ENCODE measurements around the gene SMIM24.
"Not testable (repeated sequence)": the region's sequence is repeated elsewhere in the genome, so short reads cannot be mapped to it uniquely, and the experiment has no call there.

Gene SMIM24

GRCh38 chr19:3433805-3434540, 46.4 kb downstream of the SMIM24 start:
- DNase-seq (ENCODE audit: low read depth) = no peak

GRCh38 chr19:3433313-3433712, 47.0 kb downstream of the SMIM24 start:
- DNase-seq (ENCODE audit: low read depth) = no peak

DNA sequence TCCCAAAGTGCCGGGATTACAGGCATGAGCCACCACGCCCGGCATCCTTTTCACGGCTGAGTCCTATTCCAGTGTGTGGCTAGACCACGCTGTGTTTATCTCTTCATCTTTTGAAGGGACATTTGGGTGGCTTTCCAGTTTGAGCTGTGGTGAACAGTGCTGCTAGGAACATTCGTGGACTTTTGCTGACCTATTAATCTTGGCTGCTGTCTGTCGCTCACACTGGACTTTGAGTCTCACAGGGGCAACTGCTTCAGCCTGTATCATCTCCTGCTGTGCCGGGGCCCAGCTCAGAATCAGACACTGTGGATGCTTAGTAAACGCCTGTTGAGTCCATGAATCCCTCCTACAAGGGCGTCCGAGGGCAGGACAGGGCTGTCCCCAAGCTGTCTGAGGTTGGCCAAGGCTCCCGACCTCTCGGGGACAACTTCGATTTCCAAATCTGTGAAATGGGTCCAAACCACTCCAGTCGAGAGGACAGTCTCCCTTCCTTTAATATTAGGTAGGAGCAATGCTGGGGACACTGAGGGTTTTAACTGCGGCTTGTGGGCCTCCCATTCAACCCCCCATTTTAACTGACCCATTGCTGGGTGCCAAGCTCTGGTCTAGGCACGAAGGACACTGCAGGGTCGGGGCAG, 48.4 kb downstream of the SMIM24 start:
- no peak for DNase-seq (ENCODE audit: low read depth)

DNA sequence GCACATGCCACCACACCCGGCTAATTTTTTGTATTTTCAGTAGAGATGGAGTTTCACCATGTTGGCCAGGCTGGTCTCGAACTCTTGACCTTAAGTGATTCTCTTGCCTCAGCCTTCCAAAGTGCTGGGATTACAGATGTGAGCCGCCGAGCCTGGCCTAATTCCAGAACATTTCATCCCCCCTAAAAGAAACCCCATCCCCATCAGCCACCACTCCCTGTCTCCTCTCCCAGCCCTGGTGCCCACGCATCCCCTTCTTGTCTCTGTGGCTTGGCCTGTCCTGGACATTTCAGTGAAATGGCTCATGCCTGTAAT, 50.0 kb downstream of the SMIM24 start:
- not testable (repeated sequence) for DNase-seq (ENCODE audit: low read depth)

GRCh38 chr19:3426433-3426832, 53.9 kb downstream of the SMIM24 start:
- no peak for DNase-seq (ENCODE audit: low read depth)
